ENCODE results near the gene THBS2.
"Not testable (repeated sequence)": the region's sequence is repeated elsewhere in the genome, so short reads cannot be mapped to it uniquely, and the experiment has no call there.

THBS2 gene

DNA sequence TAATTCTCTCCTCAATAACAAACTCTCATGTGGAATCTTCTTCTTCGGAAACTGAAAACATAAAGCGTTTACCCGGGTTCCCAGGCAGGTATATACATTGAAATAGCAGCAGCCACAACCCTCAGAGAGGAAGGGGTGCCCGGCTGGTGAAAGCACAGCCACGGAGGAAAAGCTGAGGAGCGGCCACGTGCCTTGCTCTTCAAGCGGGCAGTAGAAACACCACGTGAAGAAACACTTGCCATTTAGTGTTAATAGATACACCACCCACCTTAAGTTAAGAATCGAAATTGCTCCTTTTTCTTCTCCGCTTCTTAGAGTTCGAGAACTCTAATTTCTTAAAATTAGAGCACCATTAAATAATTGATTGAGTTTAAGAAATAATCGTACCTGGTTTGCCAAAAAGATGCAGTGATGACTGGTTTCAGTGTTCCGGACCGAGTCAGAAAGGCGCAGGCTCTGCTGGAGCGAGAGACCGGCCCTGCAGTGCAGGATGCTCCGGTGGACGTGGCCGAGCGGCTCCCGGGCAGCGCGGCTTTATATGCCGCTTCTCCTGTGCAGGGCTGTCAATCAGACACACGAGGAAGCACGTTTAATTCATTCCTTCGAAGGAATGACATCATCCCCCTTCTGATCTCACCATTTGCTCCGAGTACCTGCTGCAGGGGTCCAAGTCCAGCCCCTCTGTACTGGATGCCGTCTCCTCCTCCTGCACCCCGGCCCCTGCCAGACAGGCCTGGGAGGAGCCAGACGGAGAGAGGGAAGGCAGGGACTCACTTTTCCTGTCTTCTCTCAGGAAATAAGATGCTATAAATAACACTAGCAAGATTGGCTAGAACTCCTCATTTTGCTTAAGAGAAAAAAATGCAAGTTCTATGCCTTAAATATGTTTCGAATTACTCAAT is at the start of gene THBS2:
TSS of gene THBS2 (minus strand) at position 510 of the 902 bp plus-strand sequence. CDS start 3,062 bp downstream, outside the sequence.
- no peaks in the 10 kb centered on the region for H3K36me3 Mint-ChIP-seq (ENCODE audit: low read depth)
- H3K4me3 Mint-ChIP-seq: peak within 1 kb of the TSS; percentile 80 to 94 (median 81)
- TF ChIP-seq, protein P1, sequence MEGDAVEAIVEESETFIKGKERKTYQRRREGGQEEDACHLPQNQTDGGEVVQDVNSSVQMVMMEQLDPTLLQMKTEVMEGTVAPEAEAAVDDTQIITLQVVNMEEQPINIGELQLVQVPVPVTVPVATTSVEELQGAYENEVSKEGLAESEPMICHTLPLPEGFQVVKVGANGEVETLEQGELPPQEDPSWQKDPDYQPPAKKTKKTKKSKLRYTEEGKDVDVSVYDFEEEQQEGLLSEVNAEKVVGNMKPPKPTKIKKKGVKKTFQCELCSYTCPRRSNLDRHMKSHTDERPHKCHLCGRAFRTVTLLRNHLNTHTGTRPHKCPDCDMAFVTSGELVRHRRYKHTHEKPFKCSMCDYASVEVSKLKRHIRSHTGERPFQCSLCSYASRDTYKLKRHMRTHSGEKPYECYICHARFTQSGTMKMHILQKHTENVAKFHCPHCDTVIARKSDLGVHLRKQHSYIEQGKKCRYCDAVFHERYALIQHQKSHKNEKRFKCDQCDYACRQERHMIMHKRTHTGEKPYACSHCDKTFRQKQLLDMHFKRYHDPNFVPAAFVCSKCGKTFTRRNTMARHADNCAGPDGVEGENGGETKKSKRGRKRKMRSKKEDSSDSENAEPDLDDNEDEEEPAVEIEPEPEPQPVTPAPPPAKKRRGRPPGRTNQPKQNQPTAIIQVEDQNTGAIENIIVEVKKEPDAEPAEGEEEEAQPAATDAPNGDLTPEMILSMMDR (IDR thresholded peaks at IDR 0.05; ENCODE audit: unreplicated experiment in 3 of 3): no peak
- peak within 1 kb of the TSS in 2 of 3 experiments; percentile 62 to 90 for H3K27ac Mint-ChIP-seq
- peaks cover 35% of the 10 kb centered on the region for H3K4me1 Mint-ChIP-seq
- H3K27me3 Mint-ChIP-seq (ENCODE audit: low read depth): peaks cover 83% of the 10 kb centered on the region
- peaks cover 11% of the 10 kb centered on the region for H3K9me3 Mint-ChIP-seq

DNA sequence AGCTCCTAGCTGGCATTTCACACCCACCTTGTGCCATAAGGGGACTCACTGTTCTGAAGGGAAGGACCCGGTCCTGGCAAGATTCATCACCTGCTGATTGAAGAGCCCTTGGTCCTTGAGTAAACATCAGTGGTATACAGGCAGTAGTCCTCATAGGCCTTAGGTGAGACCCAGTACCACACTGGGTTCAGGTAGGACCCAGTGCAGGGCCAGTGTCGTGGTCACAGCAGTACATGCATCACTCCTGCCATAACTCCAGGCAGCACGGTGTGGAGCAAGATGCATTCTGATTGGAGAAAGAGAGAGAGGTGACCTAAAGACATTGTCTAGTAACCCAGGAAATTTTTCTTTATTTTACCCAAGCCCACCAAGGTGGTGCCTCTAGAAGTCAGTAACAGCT is 49.1 kb upstream of the THBS2 start:
- Mint-ChIP-seq H3K27ac (no peak overlapping the region), H3K4me1 (no peaks in the 10 kb centered on the region), H3K27me3 (ENCODE audit: low read depth) (no peaks in the 10 kb centered on the region), H3K36me3 (ENCODE audit: low read depth) (no peaks in the 10 kb centered on the region), H3K9me3 (peaks cover 42% of the 10 kb centered on the region), H3K4me3 (no peak overlapping the region)
- TF ChIP-seq, protein P1 (IDR thresholded peaks at IDR 0.05; ENCODE audit: unreplicated experiment in 3 of 3): no peak

DNA sequence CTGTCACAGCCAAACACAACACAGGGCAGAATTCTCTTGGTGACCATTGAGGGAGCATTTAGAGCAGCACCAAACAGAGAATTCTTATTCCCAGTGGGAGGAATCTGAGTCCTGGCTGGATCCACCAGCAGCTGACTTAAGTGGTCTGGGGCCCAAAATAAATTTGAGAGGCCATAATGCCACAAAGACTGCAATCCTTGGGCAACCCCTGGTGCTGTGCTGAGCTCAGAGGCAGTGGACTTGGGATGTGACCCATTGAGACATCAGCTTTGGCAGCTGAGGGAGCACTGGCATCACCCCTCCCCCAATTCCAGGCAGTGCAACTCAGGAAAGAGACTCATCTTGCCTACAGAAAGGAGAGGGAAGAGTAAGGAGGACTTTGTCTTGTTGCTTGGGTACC is 48.6 kb upstream of the THBS2 start:
- H3K4me1 Mint-ChIP-seq: no peaks in the 10 kb centered on the region
- no peaks in the 10 kb centered on the region for H3K36me3 Mint-ChIP-seq (ENCODE audit: low read depth)
- H3K27me3 Mint-ChIP-seq (ENCODE audit: low read depth): no peaks in the 10 kb centered on the region
- H3K9me3 Mint-ChIP-seq: peaks cover 38% of the 10 kb centered on the region
- TF ChIP-seq, protein P1 (IDR thresholded peaks at IDR 0.05; ENCODE audit: unreplicated experiment in 3 of 3): no peak
- no peak overlapping the region for H3K4me3 Mint-ChIP-seq
- no peak overlapping the region for H3K27ac Mint-ChIP-seq

DNA sequence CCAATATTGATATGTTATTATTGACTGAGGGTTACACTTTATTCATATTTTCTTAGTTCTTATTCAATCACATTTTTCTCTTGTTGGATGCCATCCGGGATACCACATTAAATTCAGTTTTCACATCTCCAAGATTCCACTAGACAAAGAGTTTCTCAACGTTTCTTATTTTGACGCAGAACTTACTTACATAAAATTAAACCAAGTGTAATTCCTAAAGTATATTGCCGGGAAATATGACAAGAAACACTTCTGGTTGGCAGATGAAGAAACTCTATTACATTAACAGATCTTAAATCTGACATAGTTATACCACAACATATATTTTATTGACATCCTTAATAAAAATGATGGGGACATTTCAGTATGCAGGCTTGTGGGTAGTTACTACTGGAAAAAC is 47.3 kb upstream of the THBS2 start:
- Mint-ChIP-seq H3K27ac (no peak overlapping the region), H3K36me3 (ENCODE audit: low read depth) (no peaks in the 10 kb centered on the region), H3K4me1 (no peaks in the 10 kb centered on the region), H3K27me3 (ENCODE audit: low read depth) (no peaks in the 10 kb centered on the region), H3K4me3 (no peak overlapping the region), H3K9me3 (peaks cover 38% of the 10 kb centered on the region)
- TF ChIP-seq, protein P1 (IDR thresholded peaks at IDR 0.05; ENCODE audit: unreplicated experiment in 3 of 3): no peak

DNA sequence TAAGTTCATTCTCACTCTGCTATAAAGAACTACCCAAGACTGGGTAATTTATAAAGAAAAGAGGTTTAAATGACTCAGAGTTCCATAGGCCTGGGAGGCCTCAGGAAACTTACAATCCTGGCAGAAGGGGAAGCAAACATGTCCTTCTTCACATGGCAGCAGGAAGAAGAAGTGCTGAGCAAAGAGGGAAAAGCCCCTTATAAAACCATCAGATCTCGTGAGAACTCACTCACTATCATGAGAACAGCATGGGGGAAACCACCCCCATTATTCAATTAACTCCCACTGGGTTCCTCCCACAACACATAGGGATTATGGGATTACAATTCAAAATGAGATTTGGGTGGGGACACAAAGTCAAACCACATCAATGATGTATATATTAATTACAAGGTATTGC is 45.0 kb upstream of the THBS2 start:
- not testable (repeated sequence) for H3K27me3 Mint-ChIP-seq (ENCODE audit: low read depth)

DNA sequence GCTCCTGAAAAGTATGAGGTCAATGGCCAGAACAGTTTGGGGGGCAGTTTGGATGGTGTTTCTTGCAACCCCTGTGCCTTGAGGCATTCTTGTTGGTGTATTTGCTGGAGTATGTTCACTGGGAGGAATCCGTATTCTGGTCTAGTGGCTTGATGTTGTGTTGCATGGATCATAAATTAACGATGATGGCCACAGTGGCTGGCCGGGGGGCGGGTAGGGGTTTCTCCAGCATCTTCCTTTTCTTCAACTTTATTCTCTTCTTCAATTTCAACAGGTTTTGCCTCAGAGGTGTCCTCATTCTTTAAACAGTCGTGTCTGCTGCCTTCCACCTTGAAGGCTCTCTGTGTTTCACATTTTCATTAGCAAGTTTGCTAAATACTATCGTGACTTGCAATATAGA is 43.0 kb upstream of the THBS2 start:
- no peaks in the 10 kb centered on the region for H3K27me3 Mint-ChIP-seq (ENCODE audit: low read depth)
- peaks cover 11% of the 10 kb centered on the region for H3K4me1 Mint-ChIP-seq
- H3K27ac Mint-ChIP-seq: no peak overlapping the region
- peaks cover 14% of the 10 kb centered on the region for H3K9me3 Mint-ChIP-seq
- TF ChIP-seq, protein P1 (IDR thresholded peaks at IDR 0.05; ENCODE audit: unreplicated experiment in 3 of 3): no peak
- H3K36me3 Mint-ChIP-seq (ENCODE audit: low read depth): no peaks in the 10 kb centered on the region
- H3K4me3 Mint-ChIP-seq: no peak overlapping the region

More for the DNA sequence above, 45.0 kb upstream of the THBS2 start:
- not testable (repeated sequence) for H3K27ac Mint-ChIP-seq; H3K4me1 Mint-ChIP-seq; H3K4me3 Mint-ChIP-seq; H3K36me3 Mint-ChIP-seq (ENCODE audit: low read depth)
- H3K9me3 Mint-ChIP-seq: peaks cover 28% of the 10 kb centered on the region
